Esophagus (tissue), 2 donors: ENCODE measurements around the gene ERC2. TPM values are rescaled to one million over a fixed set of nuclear protein-coding genes. Genes with fewer than 3 reads are reported as not detected.

Experiments
- H3K27ac ChIP-seq, 2 donors: one replicate each; pipeline ENCODE4 v1.5.1; 2013; ENCODE audit warnings: low read depth in 2 of 2, mild to moderate bottlenecking in 2 of 2, inconsistent platforms in 1 of 2, low read length in 1 of 2, moderate library complexity in 1 of 2
- H3K27me3 ChIP-seq, 2 donors: one replicate each; pipeline ENCODE4 v1.6.1; 2013; ENCODE audit warnings: low read length in 2 of 2, control low read depth in 1 of 2, mild to moderate bottlenecking in 1 of 2; ENCODE audit not compliant: insufficient read depth in 2 of 2, control insufficient read depth in 1 of 2
- H3K36me3 ChIP-seq, 2 donors: one replicate each; pipeline ENCODE4 v1.6.1; 2013; ENCODE audit warnings: low read length in 1 of 2; ENCODE audit not compliant: control insufficient read depth in 2 of 2, insufficient read depth in 2 of 2
- H3K4me1 ChIP-seq, 2 donors: one replicate each; pipeline ENCODE4 v1.6.1; 2013; ENCODE audit warnings: low read length in 1 of 2; ENCODE audit not compliant: control insufficient read depth in 2 of 2, insufficient read depth in 2 of 2
- H3K4me3 ChIP-seq, 2 donors: one replicate each; pipeline ENCODE4 v1.5.1; 2013; ENCODE audit warnings: low read length in 2 of 2, mild to moderate bottlenecking in 2 of 2, low read depth in 1 of 2, moderate library complexity in 1 of 2
- H3K9me3 ChIP-seq, 2 donors: one replicate each; pipeline ENCODE4 v1.6.1; 2013; ENCODE audit warnings: mild to moderate bottlenecking in 2 of 2, low read depth in 1 of 2, low read length in 1 of 2, moderate library complexity in 1 of 2; ENCODE audit not compliant: control insufficient read depth in 2 of 2, insufficient read depth in 1 of 2
- WGBS, 2 donors: extraction: QIAGEN DNeasy Blood & Tissue Kit; methylation state at CpG; one replicate each; pipeline ENCODE4 v1.1.7; 2013; 5-methylcytosine and 5-hydroxymethylcytosine counted together
- polyA plus RNA-seq, 2 donors: library from polyadenylated mRNA; stranded (reverse); fragments of 200-250 nt; gene quantifications; one replicate each; pipeline ENCODE4 v1.2.3, GENCODE V29; 2013
- donor health status: healthy with polysubstance abuse.
- donor health status: Bipolar disorder and iron deficiency.

The ERC2 gene
- polyA plus RNA-seq, 2 donors: 0.18 to 0.20 TPM

- Histone ChIP-seq H3K27ac (no peak overlapping the region), H3K4me1 (no peaks in the 10 kb centered on the region), H3K4me3 (no peak overlapping the region), H3K36me3 (no peaks in the 10 kb centered on the region), H3K27me3 (no peaks in the 10 kb centered on the region), H3K9me3 (no peaks in the 10 kb centered on the region)
- WGBS, 2 donors: 54 to 62% methylated on average over 3 of the region's 3 CpGs
These were observed 667.2 kb downstream of the ERC2 start for GRCh38 chr3:55801068-55801467.

GRCh38 chr3:55797775-55798174 is 670.5 kb downstream of the ERC2 start:
- Histone ChIP-seq H3K36me3 (no peaks in the 10 kb centered on the region), H3K9me3 (no peaks in the 10 kb centered on the region), H3K4me1 (no peaks in the 10 kb centered on the region), H3K27ac (no peak overlapping the region), H3K4me3 (no peak overlapping the region), H3K27me3 (no peaks in the 10 kb centered on the region)
- 97 to 98% methylated on average over 1 of the region's 1 CpG for WGBS, 2 donors

- no peak overlapping the region for H3K27ac ChIP-seq
- H3K9me3 ChIP-seq: no peaks in the 10 kb centered on the region
- no peak overlapping the region for H3K4me3 ChIP-seq
- no peaks in the 10 kb centered on the region for H3K36me3 ChIP-seq
- H3K27me3 ChIP-seq: no peaks in the 10 kb centered on the region
- H3K4me1 ChIP-seq: no peaks in the 10 kb centered on the region
- 73 to 87% methylated on average over 1 of the region's 1 CpG for WGBS, 2 donors
These were observed 671.2 kb downstream of the ERC2 start for GRCh38 chr3:55797084-55797483.

- Histone ChIP-seq H3K9me3 (no peaks in the 10 kb centered on the region), H3K4me1 (no peaks in the 10 kb centered on the region), H3K27ac (no peak overlapping the region), H3K36me3 (no peaks in the 10 kb centered on the region), H3K4me3 (no peak overlapping the region), H3K27me3 (no peaks in the 10 kb centered on the region)
- WGBS, 2 donors: 58 to 68% methylated on average over 5 of the region's 5 CpGs
These were observed 671.7 kb downstream of the ERC2 start for GRCh38 chr3:55796533-55796932.

- no peak overlapping the region for H3K27ac ChIP-seq
- no peak overlapping the region for H3K4me3 ChIP-seq
- no peaks in the 10 kb centered on the region for H3K4me1 ChIP-seq
- H3K9me3 ChIP-seq: no peaks in the 10 kb centered on the region
- WGBS, 2 donors: 96 to 100% methylated on average over 1 of the region's 1 CpG
- no peaks in the 10 kb centered on the region for H3K36me3 ChIP-seq
- H3K27me3 ChIP-seq: no peaks in the 10 kb centered on the region
These were observed 672.5 kb downstream of the ERC2 start for GRCh38 chr3:55795746-55796145.

GRCh38 chr3:55795296-55795695 is 673.0 kb downstream of the ERC2 start:
- H3K27me3 ChIP-seq: no peaks in the 10 kb centered on the region
- H3K27ac ChIP-seq: no peak overlapping the region
- H3K4me3 ChIP-seq: no peak overlapping the region
- WGBS, 2 donors: 82 to 90% methylated on average over 6 of the region's 6 CpGs
- no peaks in the 10 kb centered on the region for H3K36me3 ChIP-seq
- no peaks in the 10 kb centered on the region for H3K4me1 ChIP-seq
- H3K9me3 ChIP-seq: no peaks in the 10 kb centered on the region

GRCh38 chr3:55792742-55793141 is 675.5 kb downstream of the ERC2 start:
- H3K27me3 ChIP-seq: no peaks in the 10 kb centered on the region
- 79 to 89% methylated on average over 2 of the region's 2 CpGs for WGBS, 2 donors

GRCh38 chr3:55792009-55792408 is 676.3 kb downstream of the ERC2 start:
- H3K36me3 ChIP-seq: no peaks in the 10 kb centered on the region
- H3K27ac ChIP-seq: no peak overlapping the region
- H3K4me1 ChIP-seq: no peaks in the 10 kb centered on the region
- 80 to 88% methylated on average over 1 of the region's 1 CpG for WGBS, 2 donors
- no peaks in the 10 kb centered on the region for H3K27me3 ChIP-seq
- H3K4me3 ChIP-seq: no peak overlapping the region
- H3K9me3 ChIP-seq: no peaks in the 10 kb centered on the region

More at GRCh38 chr3:55792742-55793141, 675.5 kb downstream of the ERC2 start:
- Histone ChIP-seq H3K4me1 (no peaks in the 10 kb centered on the region), H3K27ac (no peak overlapping the region), H3K4me3 (no peak overlapping the region), H3K36me3 (no peaks in the 10 kb centered on the region), H3K9me3 (no peaks in the 10 kb centered on the region)

GRCh38 chr3:55790596-55791350 is 677.5 kb downstream of the ERC2 start:
- no peak overlapping the region for H3K4me3 ChIP-seq
- WGBS, 2 donors: 77 to 88% methylated on average over 3 of the region's 3 CpGs
- no peaks in the 10 kb centered on the region for H3K9me3 ChIP-seq
- no peaks in the 10 kb centered on the region for H3K27me3 ChIP-seq
- no peaks in the 10 kb centered on the region for H3K4me1 ChIP-seq
- H3K36me3 ChIP-seq: no peaks in the 10 kb centered on the region
- no peak overlapping the region for H3K27ac ChIP-seq

GRCh38 chr3:55789516-55789915 is 678.8 kb downstream of the ERC2 start:
- Histone ChIP-seq H3K36me3 (no peaks in the 10 kb centered on the region), H3K4me1 (no peaks in the 10 kb centered on the region), H3K9me3 (no peaks in the 10 kb centered on the region), H3K27me3 (no peaks in the 10 kb centered on the region), H3K4me3 (no peak overlapping the region), H3K27ac (no peak overlapping the region)
- WGBS, 2 donors: 67 to 68% methylated on average over 2 of the region's 2 CpGs
